ENCODE data around the gene AGAP1. TPM values are rescaled to one million over a fixed set of nuclear protein-coding genes. Genes with fewer than 3 reads are reported as not detected.

The AGAP1 gene
- total and polyA plus RNA-seq, 7 donors: 10.8 to 42.7 (median 18.6) TPM

DNA sequence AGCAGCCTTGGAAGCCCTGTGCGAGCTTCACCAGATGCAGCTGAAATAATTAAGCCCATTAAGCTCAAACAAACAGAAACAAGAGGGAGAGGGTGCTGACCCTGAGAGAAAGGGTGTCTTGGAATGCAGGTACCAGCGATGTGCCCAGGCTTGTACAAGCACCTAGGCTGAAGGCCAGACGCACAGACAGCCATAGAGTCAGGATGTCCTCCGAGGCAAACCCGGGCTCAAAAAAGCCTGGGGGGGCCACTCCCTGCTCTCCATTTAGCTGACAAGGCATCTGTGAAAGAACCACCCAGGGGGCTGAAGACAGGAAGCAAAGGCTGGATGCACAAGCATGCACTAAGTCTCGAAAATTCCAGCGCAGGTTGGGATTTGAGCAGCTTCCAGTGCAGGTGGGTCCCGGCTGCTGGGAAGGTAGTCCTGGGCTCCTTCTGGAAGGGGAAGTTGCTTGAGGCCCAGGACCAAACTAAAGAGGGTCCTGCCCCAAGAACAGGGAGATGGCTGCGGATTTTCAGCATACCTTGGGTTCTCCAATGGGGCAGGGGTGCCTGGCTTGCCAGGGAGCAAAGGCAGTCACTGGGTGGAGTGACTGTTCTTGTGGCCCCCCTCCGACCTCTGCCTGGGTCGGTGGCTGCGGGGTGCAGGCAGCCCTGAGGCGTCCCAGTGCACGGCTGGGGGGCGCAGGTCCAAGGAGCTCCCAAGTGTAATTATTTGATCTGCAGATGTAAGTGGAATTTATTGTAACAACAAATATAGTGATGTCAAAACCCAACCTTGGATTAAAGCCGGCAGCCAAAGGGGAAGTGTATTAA, 668.4 kb downstream of the AGAP1 start:
- no peak for TF ChIP-seq POLR2AphosphoS5 (IDR thresholded peaks at IDR 0.05)
- no peak for TF ChIP-seq EP300 (IDR thresholded peaks at IDR 0.05)
- no peak for TF ChIP-seq POLR2A (IDR thresholded peaks at IDR 0.05)
- intact Hi-C loops (cut with DNase I): no loop called here
- Histone ChIP-seq H3K4me1 (peaks cover 0 to 45% (median 35%) of the 10 kb centered on the region in 4 donors), H3K9me3 (no peaks in the 10 kb centered on the region), H3K27me3 (peaks cover 58 to 99% (median 81%) of the 10 kb centered on the region in 3 donors), H3K4me3 (no peak overlapping the region), H3K27ac (no peak overlapping the region), H3K36me3 (no peaks in the 10 kb centered on the region)
- DNase-seq: peak; percentile 28
- 45 to 47% methylated on average over 16 of the region's 16 CpGs for WGBS, 2 donors

DNA sequence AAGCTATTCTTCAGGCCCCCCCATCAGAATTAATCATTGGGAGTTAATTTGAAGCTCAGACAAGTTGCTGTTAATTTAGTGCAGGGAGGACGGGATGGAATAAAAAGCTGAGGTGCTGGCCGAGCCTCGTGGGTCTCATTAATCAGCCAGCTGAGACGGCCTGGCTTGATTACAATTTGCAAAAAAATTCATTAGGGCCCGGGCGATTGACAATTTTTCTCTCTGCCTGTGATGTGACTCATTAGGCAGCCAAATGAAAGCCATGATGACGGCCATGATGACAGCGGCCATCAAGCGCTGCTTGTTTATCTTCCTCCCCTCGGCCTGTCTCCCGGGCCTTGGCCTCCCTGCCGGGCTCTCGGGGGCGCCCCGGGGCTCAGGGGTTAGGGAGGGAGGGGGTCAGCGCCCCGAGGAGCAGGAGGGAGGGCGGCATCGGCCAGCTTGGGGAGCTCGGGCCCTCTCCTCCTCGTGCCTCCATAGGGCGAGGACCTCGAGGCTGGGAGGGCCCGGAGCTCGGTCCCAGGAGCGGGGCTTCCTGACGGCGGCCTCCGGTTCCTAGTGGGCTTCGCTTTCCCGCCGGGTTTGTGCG, 669.1 kb downstream of the AGAP1 start:
- Histone ChIP-seq H3K27me3 (peaks cover 65 to 100% (median 88%) of the 10 kb centered on the region in 3 donors), H3K9me3 (no peaks in the 10 kb centered on the region), H3K36me3 (no peaks in the 10 kb centered on the region), H3K4me3 (no peak overlapping the region), H3K4me1 (peaks cover 0 to 52% (median 43%) of the 10 kb centered on the region in 4 donors), H3K27ac (no peak overlapping the region)
- 14 to 16% methylated on average over 33 of the region's 33 CpGs for WGBS, 2 donors
- TF ChIP-seq EP300 (IDR thresholded peaks at IDR 0.05): no peak
- TF ChIP-seq POLR2A (IDR thresholded peaks at IDR 0.05): no peak
- TF ChIP-seq, protein P1, sequence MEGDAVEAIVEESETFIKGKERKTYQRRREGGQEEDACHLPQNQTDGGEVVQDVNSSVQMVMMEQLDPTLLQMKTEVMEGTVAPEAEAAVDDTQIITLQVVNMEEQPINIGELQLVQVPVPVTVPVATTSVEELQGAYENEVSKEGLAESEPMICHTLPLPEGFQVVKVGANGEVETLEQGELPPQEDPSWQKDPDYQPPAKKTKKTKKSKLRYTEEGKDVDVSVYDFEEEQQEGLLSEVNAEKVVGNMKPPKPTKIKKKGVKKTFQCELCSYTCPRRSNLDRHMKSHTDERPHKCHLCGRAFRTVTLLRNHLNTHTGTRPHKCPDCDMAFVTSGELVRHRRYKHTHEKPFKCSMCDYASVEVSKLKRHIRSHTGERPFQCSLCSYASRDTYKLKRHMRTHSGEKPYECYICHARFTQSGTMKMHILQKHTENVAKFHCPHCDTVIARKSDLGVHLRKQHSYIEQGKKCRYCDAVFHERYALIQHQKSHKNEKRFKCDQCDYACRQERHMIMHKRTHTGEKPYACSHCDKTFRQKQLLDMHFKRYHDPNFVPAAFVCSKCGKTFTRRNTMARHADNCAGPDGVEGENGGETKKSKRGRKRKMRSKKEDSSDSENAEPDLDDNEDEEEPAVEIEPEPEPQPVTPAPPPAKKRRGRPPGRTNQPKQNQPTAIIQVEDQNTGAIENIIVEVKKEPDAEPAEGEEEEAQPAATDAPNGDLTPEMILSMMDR (IDR thresholded peaks at IDR 0.05): no peak
- no peak for DNase-seq
- intact Hi-C loops (cut with DNase I): no loop called here

- Histone ChIP-seq H3K4me1 (peaks cover 0 to 59% (median 49%) of the 10 kb centered on the region in 4 donors), H3K27me3 (peaks cover 72 to 100% (median 95%) of the 10 kb centered on the region in 3 donors), H3K27ac (no peak overlapping the region), H3K4me3 (peak overlapping the region in 3 of 4 donors; percentile 28 to 34 (median 29)), H3K36me3 (no peaks in the 10 kb centered on the region), H3K9me3 (no peaks in the 10 kb centered on the region)
- TF ChIP-seq, protein P1 (IDR thresholded peaks at IDR 0.05): no peak
- TF ChIP-seq POLR2A (IDR thresholded peaks at IDR 0.05): no peak
- no peak for TF ChIP-seq POLR2AphosphoS5 (IDR thresholded peaks at IDR 0.05)
- TF ChIP-seq EP300 (IDR thresholded peaks at IDR 0.05): no peak
- WGBS, 2 donors: 4 to 6% methylated on average over 59 of the region's 59 CpGs
- peak; percentile 47 for DNase-seq
- intact Hi-C loops (cut with DNase I): no loop called here
These were observed 669.8 kb downstream of the AGAP1 start for GRCh38 chr2:236163471-236164200.

DNA sequence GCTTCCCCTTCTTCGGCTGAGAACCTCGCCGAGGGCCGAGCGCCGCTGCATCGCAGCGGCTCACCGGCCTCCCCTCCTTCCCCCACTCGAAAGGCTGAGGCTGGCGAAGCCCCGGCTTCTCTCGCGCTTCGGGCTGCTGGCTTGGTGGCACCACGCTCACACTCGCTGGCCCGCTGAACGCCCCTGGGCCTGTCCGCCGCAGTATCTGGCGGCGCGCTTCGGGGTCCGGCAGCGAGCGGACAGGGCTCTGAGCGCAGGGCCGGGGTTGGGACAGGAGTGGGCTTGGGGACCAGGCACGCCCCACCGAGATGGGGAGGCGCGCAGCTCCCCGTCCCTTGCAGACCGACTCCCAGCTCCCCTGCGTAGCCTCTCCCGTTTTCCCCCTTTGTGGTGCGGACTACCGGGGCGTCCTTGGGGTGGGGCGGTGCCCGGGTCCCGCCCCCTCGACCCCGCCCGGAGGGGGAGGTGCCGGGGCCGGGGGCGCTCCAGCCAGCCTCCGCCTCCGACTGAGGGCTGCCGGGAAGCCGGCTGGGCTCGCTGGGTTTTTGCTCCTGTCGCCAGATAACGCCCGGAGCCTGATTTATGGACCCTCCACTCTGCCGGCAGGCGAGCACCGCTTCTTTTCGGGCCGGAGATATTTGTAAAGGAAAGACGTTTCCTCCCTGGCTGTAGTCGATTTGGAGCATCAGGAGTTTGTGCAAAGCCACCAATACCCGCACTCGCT, 670.5 kb downstream of the AGAP1 start:
- peak; percentile 58 for DNase-seq
- H3K9me3 ChIP-seq: no peaks in the 10 kb centered on the region
- peaks cover 77 to 100% (median 99%) of the 10 kb centered on the region in 3 donors for H3K27me3 ChIP-seq
- H3K27ac ChIP-seq: no peak overlapping the region
- intact Hi-C loops (cut with DNase I): no loop called here
- no peaks in the 10 kb centered on the region for H3K36me3 ChIP-seq
- TF ChIP-seq POLR2AphosphoS5 (IDR thresholded peaks at IDR 0.05): no peak
- TF ChIP-seq, protein P1 (IDR thresholded peaks at IDR 0.05): no peak
- TF ChIP-seq EP300 (IDR thresholded peaks at IDR 0.05): no peak
- TF ChIP-seq POLR2A (IDR thresholded peaks at IDR 0.05): no peak
- peak overlapping the region in 3 of 4 donors; percentile 28 to 34 (median 29) for H3K4me3 ChIP-seq
- H3K4me1 ChIP-seq: peaks cover 0 to 65% (median 57%) of the 10 kb centered on the region in 4 donors
- WGBS, 2 donors: 2% methylated on average over 67 of the region's 67 CpGs

Data from sigmoid colon (tissue), 7 donors.